GM23338 (cell line): ENCODE measurements around the gene CLDN8. TPM values are rescaled to one million over a fixed set of nuclear protein-coding genes. Genes with fewer than 3 reads are reported as not detected.

Source experiments
- ATAC-seq: fragments of 200-7000 bp; cut with Tn5 transposase; 3 replicates; pipeline ENCODE4 v1.9.1; 2020
- DNase-seq: peaks from one replicate; pipeline ENCODE4 v3.0.0-alpha.2; 2015; ENCODE audit warnings: low spot score
- H2AFZ ChIP-seq: fragments of 200-600 bp; sonication (generic); 2 replicates; pipeline ENCODE4 v1.8.0; 2016; ENCODE audit warnings: antibody characterized with exemption, mild to moderate bottlenecking, moderate library complexity
- H3F3A ChIP-seq: fragments of 200-600 bp; sonication (generic); replicated peaks from 2 replicates; pipeline ENCODE4 v1.8.0; 2017; ENCODE audit warnings: antibody characterized with exemption, mixed run types, low read depth
- H3K27ac ChIP-seq: fragments of 200-600 bp; sonication (generic); 2 replicates; pipeline ENCODE4 v1.6.1; 2016; ENCODE audit warnings: low read depth
- H3K27me3 ChIP-seq: fragments of 200-600 bp; sonication (generic); 2 replicates; pipeline ENCODE4 v1.8.0; 2016; ENCODE audit warnings: mild to moderate bottlenecking, mixed run types, moderate library complexity; ENCODE audit not compliant: insufficient read depth
- H3K36me3 ChIP-seq: fragments of 200-600 bp; sonication (generic); 2 replicates; pipeline ENCODE4 v1.8.0; 2016; ENCODE audit warnings: mild to moderate bottlenecking; ENCODE audit not compliant: insufficient read depth
- H3K4me1 ChIP-seq: fragments of 200-600 bp; sonication (generic); 2 replicates; pipeline ENCODE4 v1.8.0; 2016; ENCODE audit warnings: mild to moderate bottlenecking, moderate library complexity; ENCODE audit not compliant: insufficient read depth
- H3K4me2 ChIP-seq: fragments of 200-600 bp; sonication (generic); 2 replicates; pipeline ENCODE4 v1.7.1; 2017; ENCODE audit warnings: mixed run types
- H3K4me3 ChIP-seq: fragments of 200-600 bp; sonication (generic); 2 replicates; pipeline ENCODE4 v1.6.1; 2016; ENCODE audit warnings: mixed run types
- H3K79me2 ChIP-seq: fragments of 200-600 bp; sonication (generic); replicated peaks from 2 replicates; pipeline ENCODE4 v1.8.0; 2017; ENCODE audit warnings: mild to moderate bottlenecking; ENCODE audit not compliant: insufficient read depth
- H3K9me2 ChIP-seq: fragments of 200-600 bp; sonication (generic); 2 replicates; pipeline ENCODE4 v1.8.0; 2017; ENCODE audit not compliant: insufficient read depth
- H4K20me1 ChIP-seq: fragments of 200-600 bp; sonication (generic); replicated peaks from 2 replicates; pipeline ENCODE4 v1.8.0; 2017; ENCODE audit warnings: mild to moderate bottlenecking; ENCODE audit not compliant: insufficient read depth
- H3K27ac Mint-ChIP-seq: 2 replicates; pipeline ENCODE4 v1.8.0; 2020; ENCODE audit warnings: inconsistent platforms, mild to moderate bottlenecking, moderate library complexity, mixed read lengths
- H3K27me3 Mint-ChIP-seq: 3 replicates; pipeline ENCODE4 v1.8.0; 2022; ENCODE audit warnings: low read depth, mild to moderate bottlenecking, moderate library complexity, mixed read lengths, inconsistent platforms; ENCODE audit not compliant: insufficient read depth, poor library complexity
- H3K36me3 Mint-ChIP-seq: 3 replicates; pipeline ENCODE4 v1.8.0; 2021; ENCODE audit warnings: low read depth, mild to moderate bottlenecking, inconsistent platforms, moderate library complexity, mixed read lengths
- H3K4me1 Mint-ChIP-seq: 3 replicates; pipeline ENCODE4 v1.8.0; 2020; ENCODE audit warnings: mild to moderate bottlenecking, inconsistent platforms, mixed read lengths
- H3K4me3 Mint-ChIP-seq: 3 replicates; pipeline ENCODE4 v1.8.0; 2021; ENCODE audit warnings: moderate library complexity, mild to moderate bottlenecking, inconsistent platforms, mixed read lengths
- H3K9me3 Mint-ChIP-seq: 3 replicates; pipeline ENCODE4 v1.8.0; 2020; ENCODE audit warnings: moderate library complexity, mild to moderate bottlenecking, inconsistent platforms, mixed read lengths
- CREB1 ChIP-seq: fragments of 250-450 bp; sonication (Bioruptor Pico); IDR thresholded peaks from 2 replicates; pipeline ENCODE4 v1.5.0; 2020; ENCODE audit warnings: low read depth, mild to moderate bottlenecking, moderate library complexity
- CTCF ChIP-seq, 2 experiments: fragments of 200-600 bp in 1 of 2; sonication (generic) in 1 of 2; conservative IDR thresholded peaks; 2 replicates each; pipeline versions ENCODE4 v1.5.1 to v1.6.1; 2016 to 2017; ENCODE audit warnings: antibody characterized with exemption in 2 of 2, low read depth in 2 of 2, mild to moderate bottlenecking in 2 of 2, moderate library complexity in 1 of 2
- ETS1 ChIP-seq: IDR thresholded peaks from 2 replicates; pipeline ENCODE4 v1.6.1; 2016; ENCODE audit warnings: antibody characterized with exemption
- EZH2 ChIP-seq: fragments of 200-600 bp; sonication (generic); IDR thresholded peaks from one replicate; pipeline ENCODE4 v1.8.0; 2017; ENCODE audit warnings: antibody characterized with exemption, mild to moderate bottlenecking, low read depth; ENCODE audit not compliant: unreplicated experiment
- EZH2phosphoT487 ChIP-seq: fragments of 200-600 bp; sonication (generic); IDR thresholded peaks from one replicate; pipeline ENCODE4 v1.8.1; 2018; ENCODE audit warnings: antibody characterized with exemption; ENCODE audit not compliant: unreplicated experiment
- JUNB ChIP-seq: IDR thresholded peaks from one replicate; pipeline ENCODE4 v1.6.1; 2016; ENCODE audit warnings: antibody characterized with exemption; ENCODE audit not compliant: unreplicated experiment
- NANOG ChIP-seq: IDR thresholded peaks from 2 replicates; pipeline ENCODE4 v1.6.1; 2016; ENCODE audit warnings: antibody characterized with exemption, borderline replicate concordance
- POLR2AphosphoS5 ChIP-seq: IDR thresholded peaks from 2 replicates; pipeline ENCODE4 v1.6.1; 2016; ENCODE audit warnings: antibody characterized with exemption, low read depth
- REST ChIP-seq: IDR thresholded peaks from one replicate; pipeline ENCODE4 v1.6.1; 2018; ENCODE audit warnings: antibody characterized with exemption; ENCODE audit not compliant: unreplicated experiment
- STAT1 ChIP-seq: IDR thresholded peaks from one replicate; pipeline ENCODE4 v1.6.1; 2016; ENCODE audit warnings: antibody characterized with exemption; ENCODE audit not compliant: unreplicated experiment
- ZNF114 ChIP-seq: fragments of 250-450 bp; sonication (Bioruptor Pico); IDR thresholded peaks from 2 replicates; pipeline ENCODE4 v1.5.0; 2020; ENCODE audit warnings: mild to moderate bottlenecking, moderate library complexity
- ZNF331 ChIP-seq: fragments of 250-450 bp; sonication (Bioruptor Pico); IDR thresholded peaks from 2 replicates; pipeline ENCODE4 v1.5.0; 2020; ENCODE audit warnings: low read depth, mild to moderate bottlenecking, moderate library complexity
- ZNF462 ChIP-seq: fragments of 250-450 bp; sonication (Bioruptor Pico); IDR thresholded peaks from 2 replicates; pipeline ENCODE4 v1.5.0; 2020; ENCODE audit warnings: mild to moderate bottlenecking, moderate library complexity
- polyA plus RNA-seq: library from polyadenylated mRNA; unstranded; fragments of >200 nt; fragmentation: Nextera tagmentation; extraction: Ambion mirVana; gene quantifications from 2 replicates; pipeline ENCODE4 v1.2.1, GENCODE V29; 2016
- total RNA-seq: library from RNA; depleted of rRNA; stranded (reverse); fragments of >200 nt; shearing (Covaris generic); gene quantifications from 2 replicates; pipeline ENCODE4 v1.2.3, GENCODE V29; 2014

CLDN8 gene
- total and polyA plus RNA-seq, 2 experiments from 2014 or later, result not detected

GRCh38 chr21:30240661-30241060, 24.8 kb upstream of the CLDN8 start:
- H3K9me3 Mint-ChIP-seq, result no peaks in the 10 kb centered on the region
- H3K27me3 Mint-ChIP-seq, result no peaks in the 10 kb centered on the region
- H3K4me1 Mint-ChIP-seq, result no peaks in the 10 kb centered on the region
- no peak for TF ChIP-seq JUNB
- no peak for TF ChIP-seq CREB1
- no peak for TF ChIP-seq EZH2
- TF ChIP-seq CTCF (conservative IDR thresholded peaks at IDR 0.05; ENCODE audit: low read depth in 2 of 2), result no peak
- no peak for TF ChIP-seq ETS1
- TF ChIP-seq REST, result no peak
- TF ChIP-seq ZNF462 (CRISPR knock-in tag), result no peak
- TF ChIP-seq NANOG, result no peak
- TF ChIP-seq POLR2AphosphoS5, result no peak
- no peak for TF ChIP-seq EZH2phosphoT487
- no peak for TF ChIP-seq ZNF331 (CRISPR knock-in tag)
- no peak for TF ChIP-seq STAT1
- TF ChIP-seq ZNF114 (CRISPR knock-in tag), result no peak
- no peaks in the 10 kb centered on the region for H3F3A ChIP-seq
- H3K27ac Mint-ChIP-seq, result no peak overlapping the region
- ATAC-seq, result no peak
- no peaks in the 10 kb centered on the region for H3K27me3 ChIP-seq
- H3K36me3 Mint-ChIP-seq, result no peaks in the 10 kb centered on the region
- no peak overlapping the region for H3K4me2 ChIP-seq
- no peaks in the 10 kb centered on the region for H3K79me2 ChIP-seq
- H2AFZ ChIP-seq, result 0 out of 2 replicates have a peak overlapping the region, but pooled peaks have one; percentile 59
- H3K27ac ChIP-seq, result no peak overlapping the region
- H3K9me2 ChIP-seq, result no peaks in the 10 kb centered on the region
- H3K4me3 Mint-ChIP-seq, result no peak overlapping the region
- no peaks in the 10 kb centered on the region for H3K36me3 ChIP-seq
- H3K4me3 ChIP-seq, result no peak overlapping the region
- DNase-seq, result no peak
- no peaks in the 10 kb centered on the region for H4K20me1 ChIP-seq
- no peaks in the 10 kb centered on the region for H3K4me1 ChIP-seq
